SH-SY5Y (cell line): Measurements from ENCODE around the gene EVPL.

ENCODE experiments used
- GATA2 ChIP-seq: IDR thresholded peaks from 2 replicates; pipeline ENCODE4 v1.6.1; 2011; ENCODE audit warnings: mild to moderate bottlenecking, low read depth, low read length
- GATA3 ChIP-seq: IDR thresholded peaks from 2 replicates; pipeline ENCODE4 v1.6.1; 2011; ENCODE audit warnings: low read depth, mild to moderate bottlenecking, low read length, moderate library complexity

The EVPL gene

GRCh38 chr17:76013377-76013932 lies 13.7 kb downstream of the EVPL start:
- TF ChIP-seq GATA3, result no peak
- TF ChIP-seq GATA2, result no peak

GRCh38 chr17:76011951-76012350 lies 15.2 kb downstream of the EVPL start:
- TF ChIP-seq GATA3 (no peak), GATA2 (no peak)

- no peak for TF ChIP-seq GATA2
- no peak for TF ChIP-seq GATA3
These were observed 17.0 kb downstream of the EVPL start for GRCh38 chr17:76009969-76010661.

GRCh38 chr17:76009447-76009846 lies 17.7 kb downstream of the EVPL start:
- no peak for TF ChIP-seq GATA3
- no peak for TF ChIP-seq GATA2

- TF ChIP-seq GATA3 (no peak), GATA2 (no peak)
These were observed 18.3 kb downstream of the EVPL start for GRCh38 chr17:76008630-76009425.

- TF ChIP-seq GATA3 (no peak), GATA2 (no peak)
These were observed 18.9 kb downstream of the EVPL start for GRCh38 chr17:76008208-76008607.

GRCh38 chr17:76007850-76008165 lies 19.3 kb downstream of the EVPL start:
- no peak for TF ChIP-seq GATA2
- TF ChIP-seq GATA3, result no peak

- TF ChIP-seq GATA3 (no peak), GATA2 (no peak)
These were observed 19.8 kb downstream of the EVPL start for GRCh38 chr17:76007131-76007849.

GRCh38 chr17:76005263-76006149 lies 21.6 kb downstream of the EVPL start:
- no peak for TF ChIP-seq GATA2
- no peak for TF ChIP-seq GATA3

- TF ChIP-seq GATA3, result no peak
These were observed 22.3 kb downstream of the EVPL start for GRCh38 chr17:76004750-76005262.

- no peak for TF ChIP-seq GATA3
- no peak for TF ChIP-seq GATA2
These were observed 23.2 kb downstream of the EVPL start for GRCh38 chr17:76003915-76004314.

- TF ChIP-seq GATA2 (no peak), GATA3 (no peak)
These were observed 25.0 kb downstream of the EVPL start for GRCh38 chr17:76002100-76002499.

GRCh38 chr17:76000755-76001521 lies 26.2 kb downstream of the EVPL start, which contains the start of gene CDK3:
TSS of gene CDK3 (plus strand) at chr17:76000855. CDS start at chr17:76001426, 571 bp downstream.
- TF ChIP-seq GATA3, result no peak
- no peak for TF ChIP-seq GATA2
